ENCODE data around the gene LCP1. TPM values are rescaled to one million over a fixed set of nuclear protein-coding genes. Genes with fewer than 3 reads are reported as not detected.

Gene LCP1
- total and polyA plus RNA-seq, 2 of the 13 experiments (the other 11 are each of a cell fraction or from before 2014, with no cell fraction given), result 1.6 TPM

GRCh38 chr13:46134961-46135522, 46.9 kb downstream of the LCP1 start (continued):
- TF ChIP-seq MXD4 (CRISPR knock-in tag; IDR thresholded peaks at IDR 0.05) (peak; percentile 46; the same call in 1 of the 2 replicates), PHB2 (IDR thresholded peaks at IDR 0.05; ENCODE audit: partially characterized antibody) (no peak), ZNF644 (CRISPR knock-in tag; IDR thresholded peaks at IDR 0.05; ENCODE audit: low read depth) (0 out of 2 replicates have a peak, but pooled peaks have one; percentile 38), KDM6A (CRISPR knock-in tag; IDR thresholded peaks at IDR 0.05; ENCODE audit: low read depth) (no peak), ZNF292 (CRISPR knock-in tag; IDR thresholded peaks at IDR 0.05; ENCODE audit: borderline replicate concordance, low read depth) (0 out of 2 replicates have a peak, but pooled peaks have one; percentile 43), ZNF121 (CRISPR knock-in tag; IDR thresholded peaks at IDR 0.05) (peak; percentile 61; the same call in 1 of the 2 replicates), ZSCAN30 (CRISPR knock-in tag; IDR thresholded peaks at IDR 0.05) (no peak), HMG20A (CRISPR knock-in tag; IDR thresholded peaks at IDR 0.05; ENCODE audit: borderline replicate concordance) (peak; percentile 13; the same call in 1 of the 2 replicates), HOXD1 (CRISPR knock-in tag; IDR thresholded peaks at IDR 0.05) (no peak), PAXIP1 (CRISPR knock-in tag; conservative IDR thresholded peaks at IDR 0.05) (peak; percentile 53), THYN1 (CRISPR knock-in tag; IDR thresholded peaks at IDR 0.05; ENCODE audit: borderline replicate concordance, low read depth) (no peak), SOX6 (IDR thresholded peaks at IDR 0.05) (no peak), SOX6 (CRISPR knock-in tag; IDR thresholded peaks at IDR 0.05) (peak; percentile 38), SIX4 (CRISPR knock-in tag; IDR thresholded peaks at IDR 0.05) (peak; percentile 98), SIX1 (CRISPR knock-in tag; IDR thresholded peaks at IDR 0.05; ENCODE audit: borderline replicate concordance) (peak; percentile 99), RXRB (CRISPR knock-in tag; IDR thresholded peaks at IDR 0.05; ENCODE audit: borderline replicate concordance) (peak; percentile 60; the same call in 1 of the 2 replicates)
- TF ChIP-seq, protein P1, sequence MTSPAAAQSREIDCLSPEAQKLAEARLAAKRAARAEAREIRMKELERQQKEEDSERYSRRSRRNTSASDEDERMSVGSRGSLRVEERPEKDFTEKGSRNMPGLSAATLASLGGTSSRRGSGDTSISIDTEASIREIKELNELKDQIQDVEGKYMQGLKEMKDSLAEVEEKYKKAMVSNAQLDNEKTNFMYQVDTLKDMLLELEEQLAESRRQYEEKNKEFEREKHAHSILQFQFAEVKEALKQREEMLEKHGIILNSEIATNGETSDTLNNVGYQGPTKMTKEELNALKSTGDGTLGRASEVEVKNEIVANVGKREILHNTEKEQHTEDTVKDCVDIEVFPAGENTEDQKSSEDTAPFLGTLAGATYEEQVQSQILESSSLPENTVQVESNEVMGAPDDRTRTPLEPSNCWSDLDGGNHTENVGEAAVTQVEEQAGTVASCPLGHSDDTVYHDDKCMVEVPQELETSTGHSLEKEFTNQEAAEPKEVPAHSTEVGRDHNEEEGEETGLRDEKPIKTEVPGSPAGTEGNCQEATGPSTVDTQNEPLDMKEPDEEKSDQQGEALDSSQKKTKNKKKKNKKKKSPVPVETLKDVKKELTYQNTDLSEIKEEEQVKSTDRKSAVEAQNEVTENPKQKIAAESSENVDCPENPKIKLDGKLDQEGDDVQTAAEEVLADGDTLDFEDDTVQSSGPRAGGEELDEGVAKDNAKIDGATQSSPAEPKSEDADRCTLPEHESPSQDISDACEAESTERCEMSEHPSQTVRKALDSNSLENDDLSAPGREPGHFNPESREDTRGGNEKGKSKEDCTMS (CRISPR knock-in tag; conservative IDR thresholded peaks at IDR 0.05), result no peak
